ENCODE results near the gene PADI4.

PADI4 gene

GRCh38 chr1:17282836-17283235 is 25.2 kb upstream of the PADI4 start:
- H3K4me3 ChIP-seq (replicated peaks; ENCODE audit: low read depth, low read length), result no peak overlapping the region
- no peak for TF ChIP-seq CTCF (IDR thresholded peaks at IDR 0.05; ENCODE audit: insufficient read depth, low read length, poor library complexity, severe bottlenecking)
- H3K27me3 ChIP-seq (replicated peaks; ENCODE audit: control insufficient read depth, insufficient read depth, low read length), result no peaks in the 10 kb centered on the region; the same call in none of the 2 replicates
- no peaks in the 10 kb centered on the region for H3K36me3 ChIP-seq (ENCODE audit: control insufficient read depth, insufficient read depth, low read length)
- DNase-seq (ENCODE audit: extremely low read depth, insufficient read length), result no peak

- H3K27me3 ChIP-seq (replicated peaks; ENCODE audit: control insufficient read depth, insufficient read depth, low read length), result no peaks in the 10 kb centered on the region; the same call in none of the 2 replicates
- H3K4me3 ChIP-seq (replicated peaks; ENCODE audit: low read depth, low read length), result no peak overlapping the region
- no peak for DNase-seq (ENCODE audit: extremely low read depth, insufficient read length)
- TF ChIP-seq CTCF (IDR thresholded peaks at IDR 0.05; ENCODE audit: insufficient read depth, low read length, poor library complexity, severe bottlenecking), result no peak
- no peaks in the 10 kb centered on the region for H3K36me3 ChIP-seq (ENCODE audit: control insufficient read depth, insufficient read depth, low read length)
Observed at GRCh38 chr1:17286646-17287045, 21.4 kb upstream of the PADI4 start.

DNA sequence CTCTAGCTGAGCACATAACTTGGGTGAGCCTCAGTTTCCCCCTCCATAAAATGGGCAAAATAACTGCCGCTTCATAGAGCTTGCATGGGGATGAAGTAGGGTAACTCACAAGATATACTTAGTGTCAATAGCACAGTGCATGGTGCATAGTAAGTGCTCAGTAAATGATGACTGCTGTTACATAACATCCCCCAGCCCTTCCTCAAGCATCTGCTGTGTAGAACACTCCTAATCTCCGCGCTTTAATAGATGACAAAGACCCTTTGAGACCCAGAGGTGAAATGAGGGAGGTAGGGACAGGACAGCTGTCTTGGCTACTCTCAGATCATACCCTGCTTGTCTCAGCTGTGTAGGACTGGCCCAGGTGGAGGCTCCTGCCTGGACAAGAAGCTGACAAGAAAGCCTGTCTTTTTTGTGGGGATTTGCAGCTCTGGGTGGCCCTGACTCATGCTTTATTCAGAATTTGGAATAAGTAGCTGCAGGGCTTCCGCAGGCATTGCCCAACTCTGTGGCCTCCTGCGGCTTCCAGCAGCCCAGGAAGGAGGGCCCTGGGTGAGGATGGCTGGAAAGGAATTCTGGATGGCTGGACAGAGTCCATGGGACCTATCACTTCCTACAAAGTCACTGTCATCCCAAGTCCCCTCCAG is 20.7 kb upstream of the PADI4 start:
- Histone ChIP-seq H3K36me3 (ENCODE audit: control insufficient read depth, insufficient read depth, low read length) (no peaks in the 10 kb centered on the region), H3K4me3 (replicated peaks; ENCODE audit: low read depth, low read length) (no peak overlapping the region), H3K27me3 (replicated peaks; ENCODE audit: control insufficient read depth, insufficient read depth, low read length) (no peaks in the 10 kb centered on the region; the same call in none of the 2 replicates)
- no peak for DNase-seq (ENCODE audit: extremely low read depth, insufficient read length)
- TF ChIP-seq CTCF (IDR thresholded peaks at IDR 0.05; ENCODE audit: insufficient read depth, low read length, poor library complexity, severe bottlenecking), result no peak

- Histone ChIP-seq H3K4me3 (replicated peaks; ENCODE audit: low read depth, low read length) (no peak overlapping the region), H3K27me3 (replicated peaks; ENCODE audit: control insufficient read depth, insufficient read depth, low read length) (no peaks in the 10 kb centered on the region; the same call in 1 of the 2 replicates), H3K36me3 (ENCODE audit: control insufficient read depth, insufficient read depth, low read length) (no peaks in the 10 kb centered on the region)
- no peak for DNase-seq (ENCODE audit: extremely low read depth, insufficient read length)
- no peak for TF ChIP-seq CTCF (IDR thresholded peaks at IDR 0.05; ENCODE audit: insufficient read depth, low read length, poor library complexity, severe bottlenecking)
Observed at GRCh38 chr1:17289721-17290120, 18.3 kb upstream of the PADI4 start.

DNA sequence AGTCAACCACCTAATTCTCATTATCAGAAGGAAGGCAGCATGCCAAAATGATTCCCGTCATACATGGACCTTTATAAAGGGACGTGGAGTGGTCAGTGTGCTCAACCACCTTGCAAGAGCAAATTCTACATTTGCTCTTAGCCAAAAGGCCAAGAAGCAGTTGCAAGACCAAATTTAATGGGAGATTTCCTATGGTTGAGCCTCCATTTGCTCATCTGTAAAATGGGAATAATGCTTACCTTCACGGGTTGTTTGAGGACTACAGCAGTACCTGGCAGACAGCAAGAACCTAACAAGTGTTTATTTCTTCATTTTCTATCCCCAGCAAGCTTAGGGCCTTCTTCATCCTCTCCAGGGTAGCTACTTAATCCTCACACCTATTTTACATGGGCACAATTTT is 17.4 kb upstream of the PADI4 start:
- TF ChIP-seq CTCF (IDR thresholded peaks at IDR 0.05; ENCODE audit: insufficient read depth, low read length, poor library complexity, severe bottlenecking), result no peak
- DNase-seq (ENCODE audit: extremely low read depth, insufficient read length), result no peak
- Histone ChIP-seq H3K4me3 (replicated peaks; ENCODE audit: low read depth, low read length) (no peak overlapping the region), H3K36me3 (ENCODE audit: control insufficient read depth, insufficient read depth, low read length) (no peaks in the 10 kb centered on the region), H3K27me3 (replicated peaks; ENCODE audit: control insufficient read depth, insufficient read depth, low read length) (no peaks in the 10 kb centered on the region; the same call in 1 of the 2 replicates)

Data from GM06990 (cell line).